Measurements from ENCODE around the gene ZFAND3. TPM values are rescaled to one million over a fixed set of nuclear protein-coding genes. Genes with fewer than 3 reads are reported as not detected.

Gene ZFAND3
- total RNA-seq, 1 experiment from 2014 or later = 107 TPM

GRCh38 chr6:37952027-37952426 lies 132.5 kb downstream of the ZFAND3 start:
- BruUV-seq (replicated peaks) = no TSS peak
- H3K9me3 ChIP-seq = no peaks in the 10 kb centered on the region
- DNase-seq = no peak
- no peak overlapping the region for H3K27ac Mint-ChIP-seq (ENCODE audit: unreplicated experiment)
- intact Hi-C loops (cut with micrococcal nuclease; ENCODE audit: unreplicated experiment) = no loop called here
- peaks cover 13% of the 10 kb centered on the region for H3K4me1 ChIP-seq
- H3K9me3 Mint-ChIP-seq (ENCODE audit: unreplicated experiment) = no peaks in the 10 kb centered on the region
- H3K4me3 Mint-ChIP-seq (ENCODE audit: unreplicated experiment) = no peak overlapping the region
- ChIA-PET POLR2A (no interaction called here), CTCF (no interaction called here)
- no peaks in the 10 kb centered on the region for H3K27me3 ChIP-seq (replicated peaks; ENCODE audit: control insufficient read depth, insufficient read depth, low read length)
- H3K4me3 ChIP-seq (ENCODE audit: low read depth, low read length) = no peak overlapping the region
- peaks cover 5% of the 10 kb centered on the region for H3K4me1 Mint-ChIP-seq (ENCODE audit: low read depth, unreplicated experiment)
- H3K27me3 Mint-ChIP-seq (ENCODE audit: insufficient read depth, unreplicated experiment) = no peaks in the 10 kb centered on the region
- no peak for TF ChIP-seq CTCF (IDR thresholded peaks at IDR 0.05; ENCODE audit: insufficient read depth in 1 of 2, low read depth in 1 of 2, low read length in 1 of 2, severe bottlenecking in 1 of 2, unreplicated experiment in 1 of 2)
- no peaks in the 10 kb centered on the region for H3K36me3 Mint-ChIP-seq (ENCODE audit: insufficient read depth, unreplicated experiment)
- no peaks in the 10 kb centered on the region for H3K36me3 ChIP-seq (ENCODE audit: control insufficient read depth, insufficient read depth, low read length)

GRCh38 chr6:37954791-37955190 lies 135.3 kb downstream of the ZFAND3 start:
- TF ChIP-seq CTCF (IDR thresholded peaks at IDR 0.05; ENCODE audit: insufficient read depth in 1 of 2, low read depth in 1 of 2, low read length in 1 of 2, severe bottlenecking in 1 of 2, unreplicated experiment in 1 of 2) = no peak
- H3K9me3 ChIP-seq = no peaks in the 10 kb centered on the region
- BruUV-seq (replicated peaks) = no TSS peak
- POLR2A ChIA-PET = no interaction called here
- H3K27me3 ChIP-seq (replicated peaks; ENCODE audit: control insufficient read depth, insufficient read depth, low read length) = no peaks in the 10 kb centered on the region
- Mint-ChIP-seq H3K36me3 (ENCODE audit: insufficient read depth, unreplicated experiment) (no peaks in the 10 kb centered on the region), H3K4me1 (ENCODE audit: low read depth, unreplicated experiment) (peaks cover 5% of the 10 kb centered on the region), H3K27me3 (ENCODE audit: insufficient read depth, unreplicated experiment) (no peaks in the 10 kb centered on the region), H3K27ac (ENCODE audit: unreplicated experiment) (no peak overlapping the region), H3K9me3 (ENCODE audit: unreplicated experiment) (no peaks in the 10 kb centered on the region), H3K4me3 (ENCODE audit: unreplicated experiment) (no peak overlapping the region)
- H3K4me3 ChIP-seq (ENCODE audit: low read depth, low read length) = no peak overlapping the region
- no peaks in the 10 kb centered on the region for H3K36me3 ChIP-seq (ENCODE audit: control insufficient read depth, insufficient read depth, low read length)
- CTCF ChIA-PET = no interaction called here
- intact Hi-C loops (cut with micrococcal nuclease; ENCODE audit: unreplicated experiment) = no loop called here
- DNase-seq = no peak
- H3K4me1 ChIP-seq = peaks cover 13% of the 10 kb centered on the region

GRCh38 chr6:37956711-37957275 lies 137.3 kb downstream of the ZFAND3 start:
- BruUV-seq (replicated peaks) = no TSS peak
- H3K27me3 Mint-ChIP-seq (ENCODE audit: insufficient read depth, unreplicated experiment) = no peaks in the 10 kb centered on the region
- CTCF ChIA-PET = no interaction called here

More at GRCh38 chr6:37956711-37957275, 137.3 kb downstream of the ZFAND3 start:
- H3K27me3 ChIP-seq (replicated peaks; ENCODE audit: control insufficient read depth, insufficient read depth, low read length) = no peaks in the 10 kb centered on the region
- intact Hi-C loops (cut with micrococcal nuclease; ENCODE audit: unreplicated experiment) = no loop called here
- no peak for DNase-seq
- H3K4me1 ChIP-seq = peaks cover 9% of the 10 kb centered on the region
- H3K36me3 Mint-ChIP-seq (ENCODE audit: insufficient read depth, unreplicated experiment) = peaks cover 11% of the 10 kb centered on the region
- H3K4me1 Mint-ChIP-seq (ENCODE audit: low read depth, unreplicated experiment) = no peaks in the 10 kb centered on the region
- peaks cover 8% of the 10 kb centered on the region for H3K9me3 Mint-ChIP-seq (ENCODE audit: unreplicated experiment)
- no peaks in the 10 kb centered on the region for H3K9me3 ChIP-seq
- H3K36me3 ChIP-seq (ENCODE audit: control insufficient read depth, insufficient read depth, low read length) = no peaks in the 10 kb centered on the region
- H3K4me3 ChIP-seq (ENCODE audit: low read depth, low read length) = no peak overlapping the region
- POLR2A ChIA-PET = no interaction called here
- no peak for TF ChIP-seq CTCF (IDR thresholded peaks at IDR 0.05; ENCODE audit: insufficient read depth in 1 of 2, low read depth in 1 of 2, low read length in 1 of 2, severe bottlenecking in 1 of 2, unreplicated experiment in 1 of 2)
- no peak overlapping the region for H3K4me3 Mint-ChIP-seq (ENCODE audit: unreplicated experiment)
- no peak overlapping the region for H3K27ac Mint-ChIP-seq (ENCODE audit: unreplicated experiment)

Data from Caco-2 (cell line).